AG04449 (cell line): ENCODE data around the gene ADAM8.

Experiments
- CTCF ChIA-PET: fragments of 350-600 bp; formaldehyde crosslinking; extraction: SDS; loops from one replicate; lab custom pipeline; 2021; ENCODE audit warnings: antibody characterized with exemption; lab: Yijun Ruan, JAX
- POLR2A ChIA-PET: fragments of 400-600, 350-600 bp; formaldehyde crosslinking; extraction: SDS; loops from one replicate; lab custom pipeline; 2020; ENCODE audit warnings: antibody characterized with exemption, inconsistent platforms; lab: Yijun Ruan, JAX
- DNase-seq: peaks from one replicate; pipeline ENCODE4 v3.0.0-alpha.2; 2010; ENCODE audit warnings: low read depth, low spot score
- H3K4me3 ChIP-seq: 2 replicates; pipeline ENCODE4 v1.5.1; 2011; ENCODE audit warnings: low read depth, mild to moderate bottlenecking, control low read depth, low read length
- TF ChIP-seq, protein P1 (sequence below): IDR thresholded peaks from one replicate; pipeline ENCODE4 v1.5.1; 2011; ENCODE audit warnings: mild to moderate bottlenecking, moderate library complexity, low read length, control low read depth, inconsistent platforms; ENCODE audit not compliant: insufficient read depth; ENCODE audit errors: missing control alignments

ADAM8 gene

DNA sequence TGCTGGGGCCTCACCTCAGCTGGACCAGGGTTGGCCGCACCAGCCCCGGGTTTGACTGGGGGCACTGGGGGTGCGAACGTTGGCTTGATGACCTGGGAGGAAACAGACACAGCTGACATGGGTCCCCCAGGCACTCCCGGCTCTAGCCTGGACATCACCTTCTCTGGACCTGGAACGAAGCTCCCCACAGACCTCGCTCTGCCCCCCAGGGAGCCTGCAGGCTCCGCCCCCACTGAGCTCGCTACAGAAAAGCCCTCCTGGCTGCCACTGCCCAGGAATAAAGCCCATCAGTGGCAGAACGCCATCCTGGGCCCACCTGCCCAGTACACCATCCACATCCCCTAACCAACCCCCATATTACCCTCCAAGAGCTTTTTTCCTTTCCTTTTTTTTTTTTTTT lies 13.0 kb downstream of the ADAM8 start:
- no peak overlapping the region for H3K4me3 ChIP-seq
- CTCF ChIA-PET = interaction anchor here (1.2 to 1.7 kb wide), 2 partner anchors 44 to 120 kb away, joined by 3 to 7 read pairs; no protein-coding TSS in a partner anchor
- no peak for DNase-seq
- POLR2A ChIA-PET = interaction anchor here (1.2 kb wide), 1 partner anchor 14 kb away, joined by 4 read pairs; no protein-coding TSS in a partner anchor
- TF ChIP-seq, protein P1, sequence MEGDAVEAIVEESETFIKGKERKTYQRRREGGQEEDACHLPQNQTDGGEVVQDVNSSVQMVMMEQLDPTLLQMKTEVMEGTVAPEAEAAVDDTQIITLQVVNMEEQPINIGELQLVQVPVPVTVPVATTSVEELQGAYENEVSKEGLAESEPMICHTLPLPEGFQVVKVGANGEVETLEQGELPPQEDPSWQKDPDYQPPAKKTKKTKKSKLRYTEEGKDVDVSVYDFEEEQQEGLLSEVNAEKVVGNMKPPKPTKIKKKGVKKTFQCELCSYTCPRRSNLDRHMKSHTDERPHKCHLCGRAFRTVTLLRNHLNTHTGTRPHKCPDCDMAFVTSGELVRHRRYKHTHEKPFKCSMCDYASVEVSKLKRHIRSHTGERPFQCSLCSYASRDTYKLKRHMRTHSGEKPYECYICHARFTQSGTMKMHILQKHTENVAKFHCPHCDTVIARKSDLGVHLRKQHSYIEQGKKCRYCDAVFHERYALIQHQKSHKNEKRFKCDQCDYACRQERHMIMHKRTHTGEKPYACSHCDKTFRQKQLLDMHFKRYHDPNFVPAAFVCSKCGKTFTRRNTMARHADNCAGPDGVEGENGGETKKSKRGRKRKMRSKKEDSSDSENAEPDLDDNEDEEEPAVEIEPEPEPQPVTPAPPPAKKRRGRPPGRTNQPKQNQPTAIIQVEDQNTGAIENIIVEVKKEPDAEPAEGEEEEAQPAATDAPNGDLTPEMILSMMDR = no peak

DNA sequence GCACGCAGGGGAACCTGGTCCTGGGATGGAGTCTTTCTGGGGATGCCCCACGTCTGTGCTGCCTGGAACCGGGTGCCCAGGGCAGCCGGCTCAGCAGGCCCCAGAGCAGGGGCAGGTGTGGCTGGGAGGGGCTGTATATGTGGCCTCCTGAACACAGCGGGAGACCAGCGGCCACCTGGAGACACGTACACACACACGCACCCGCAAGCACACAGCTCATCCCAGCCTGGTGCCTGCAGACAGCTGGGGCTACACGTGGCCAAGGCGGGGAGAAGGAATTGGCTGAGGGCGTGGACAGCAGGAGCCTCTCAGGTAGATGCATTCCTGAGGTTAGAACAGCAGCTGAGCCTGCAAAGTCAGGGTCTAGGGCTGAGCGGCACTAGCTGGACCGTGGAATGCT lies 14.0 kb downstream of the ADAM8 start:
- ChIA-PET POLR2A (no interaction called here), CTCF (interaction anchor here (1.3 to 1.7 kb wide), 2 partner anchors 12 to 45 kb away, joined by 3 to 7 read pairs; no protein-coding TSS in a partner anchor)
- no peak overlapping the region for H3K4me3 ChIP-seq
- DNase-seq = no peak
- TF ChIP-seq, protein P1 = no peak

GRCh38 chr10:133261726-133262325 lies 14.8 kb downstream of the ADAM8 start:
- H3K4me3 ChIP-seq = peak overlapping the region; percentile 58
- CTCF ChIA-PET = no interaction called here
- POLR2A ChIA-PET = no interaction called here
- no peak for DNase-seq
- TF ChIP-seq, protein P1 = no peak

GRCh38 chr10:133260895-133261725 lies 15.6 kb downstream of the ADAM8 start:
- POLR2A ChIA-PET = no interaction called here
- CTCF ChIA-PET = no interaction called here
- DNase-seq = no peak
- H3K4me3 ChIP-seq = peak overlapping the region; percentile 58
- TF ChIP-seq, protein P1 = no peak

GRCh38 chr10:133259602-133259989 lies 17.1 kb downstream of the ADAM8 start:
- no peak for DNase-seq
- TF ChIP-seq, protein P1 = no peak
- CTCF ChIA-PET = interaction anchor here (3.3 kb wide), 1 partner anchor 70 kb away, joined by 10 read pairs; no protein-coding TSS in a partner anchor
- POLR2A ChIA-PET = interaction anchor here (1.6 kb wide), 1 partner anchor 34 kb away, joined by 4 read pairs; no protein-coding TSS in a partner anchor
- H3K4me3 ChIP-seq = no peak overlapping the region
